Activated naive CD4-positive, alpha-beta T cell treated with anti-CD3 and anti-CD28 coated beads for 36 hours (primary cell): ENCODE results near the gene MXRA8. TPM values are rescaled to one million over a fixed set of nuclear protein-coding genes. Genes with fewer than 3 reads are reported as not detected.
"Not testable (repeated sequence)": the region's sequence is repeated elsewhere in the genome, so short reads cannot be mapped to it uniquely, and the experiment has no call there.

Source experiments
- CTCF ChIA-PET: fragments of 350-600 bp; sonication (Branson Sonifier 250); formaldehyde crosslinking; loops from one replicate; lab custom pipeline; 2021; ENCODE audit warnings: antibody characterized with exemption; lab: Charles Lee
- DNase-seq: peaks from one replicate; pipeline ENCODE4 v3.0.0-alpha.2; 2020
- H3K27ac Mint-ChIP-seq: one replicate; pipeline ENCODE4 v1.8.0; 2021; ENCODE audit warnings: mild to moderate bottlenecking, mixed read lengths
- H3K27me3 Mint-ChIP-seq: one replicate; pipeline ENCODE4 v1.8.0; 2021; ENCODE audit warnings: low read depth, mixed read lengths
- H3K36me3 Mint-ChIP-seq: one replicate; pipeline ENCODE4 v1.8.0; 2021; ENCODE audit warnings: low read depth, mixed read lengths
- H3K4me1 Mint-ChIP-seq: one replicate; pipeline ENCODE4 v1.8.0; 2021; ENCODE audit warnings: low read depth, mixed read lengths
- H3K4me3 Mint-ChIP-seq: one replicate; pipeline ENCODE4 v1.8.0; 2021; ENCODE audit warnings: mild to moderate bottlenecking, moderate library complexity, mixed read lengths
- H3K9me3 Mint-ChIP-seq: one replicate; pipeline ENCODE4 v1.8.0; 2021; ENCODE audit warnings: mixed read lengths
- intact Hi-C: fragments of 100-400 bp; cut with micrococcal nuclease; formaldehyde crosslinking; loops from one replicate; pipeline ENCODE4 v1.15.1; 2023
- total RNA-seq, 2 experiments: library from RNA; stranded (reverse); gene quantifications; one replicate each; pipeline ENCODE4 v1.2.3, GENCODE V29; 2021

The MXRA8 gene
- total RNA-seq, 2 experiments from 2014 or later, result 0.54 to 0.57 TPM

- no peak overlapping the region for H3K27ac Mint-ChIP-seq
- no peak for DNase-seq
- no peaks in the 10 kb centered on the region for H3K9me3 Mint-ChIP-seq
- H3K4me3 Mint-ChIP-seq, result no peak overlapping the region
- H3K27me3 Mint-ChIP-seq, result no peaks in the 10 kb centered on the region
- peaks cover 45% of the 10 kb centered on the region for H3K36me3 Mint-ChIP-seq
- intact Hi-C loops, result no loop called here
- CTCF ChIA-PET, result no interaction called here
- H3K4me1 Mint-ChIP-seq, result no peaks in the 10 kb centered on the region
Observed at GRCh38 chr1:1387098-1388077, 29.0 kb upstream of the MXRA8 start.

- CTCF ChIA-PET, result no interaction called here
- Mint-ChIP-seq H3K27ac (no peak overlapping the region), H3K4me1 (no peaks in the 10 kb centered on the region), H3K36me3 (peaks cover 36% of the 10 kb centered on the region), H3K4me3 (no peak overlapping the region), H3K9me3 (no peaks in the 10 kb centered on the region), H3K27me3 (no peaks in the 10 kb centered on the region)
- intact Hi-C loops, result no loop called here
- no peak for DNase-seq
Observed at GRCh38 chr1:1385931-1386330, 27.6 kb upstream of the MXRA8 start.

DNA sequence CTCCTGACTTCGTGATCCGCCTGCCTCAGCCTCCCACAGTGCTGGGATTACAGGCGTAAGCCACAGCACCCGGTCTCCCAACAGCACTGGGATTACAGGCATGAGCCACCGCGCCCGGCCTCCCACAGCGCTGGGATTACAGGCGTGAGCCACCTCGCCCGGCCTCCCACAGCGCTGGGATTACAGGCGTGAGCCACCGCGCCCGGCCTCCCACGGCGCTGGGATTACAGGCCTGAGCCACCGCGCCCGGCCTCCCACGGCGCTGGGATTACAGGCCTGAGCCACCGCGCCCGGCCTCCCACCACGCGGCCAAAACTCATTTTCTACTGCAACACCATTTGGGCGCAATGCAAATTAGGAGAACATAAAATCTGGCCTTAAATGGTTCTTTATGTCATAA is 27.0 kb upstream of the MXRA8 start:
- H3K9me3 Mint-ChIP-seq, intact Hi-C loops, DNase-seq, H3K4me1 Mint-ChIP-seq, CTCF ChIA-PET, H3K27ac Mint-ChIP-seq, H3K27me3 Mint-ChIP-seq, H3K4me3 Mint-ChIP-seq: not testable (repeated sequence)
- H3K36me3 Mint-ChIP-seq, result peaks cover 30% of the 10 kb centered on the region

DNA sequence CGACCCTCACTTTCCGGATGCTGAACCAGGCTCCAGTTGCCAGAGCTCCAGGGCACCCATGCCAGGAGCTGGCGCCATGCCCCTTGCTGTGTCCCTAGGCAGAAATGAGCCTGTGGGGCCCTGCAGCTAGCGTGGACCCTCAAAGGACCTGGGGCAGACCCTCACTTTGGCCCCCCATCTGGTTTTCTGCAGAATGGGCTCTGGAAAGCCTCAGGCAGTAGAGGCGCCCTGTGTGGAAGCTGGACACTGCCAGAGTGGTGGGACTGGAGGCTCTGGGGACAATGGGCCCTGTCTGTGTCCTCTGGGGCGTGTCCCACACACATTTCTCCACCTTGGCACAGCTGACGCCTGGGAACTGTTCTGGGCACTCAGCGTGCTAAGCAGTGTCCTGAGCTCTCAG is 22.9 kb upstream of the MXRA8 start:
- H3K4me1 Mint-ChIP-seq, result no peaks in the 10 kb centered on the region
- no peaks in the 10 kb centered on the region for H3K36me3 Mint-ChIP-seq
- no peaks in the 10 kb centered on the region for H3K27me3 Mint-ChIP-seq
- DNase-seq, result no peak
- intact Hi-C loops, result no loop called here
- H3K9me3 Mint-ChIP-seq, result no peaks in the 10 kb centered on the region
- H3K4me3 Mint-ChIP-seq, result no peak overlapping the region
- CTCF ChIA-PET, result interaction anchor here (1.1 kb wide), 1 partner anchor 21 kb away, joined by 3 read pairs; no protein-coding TSS in a partner anchor
- H3K27ac Mint-ChIP-seq, result no peak overlapping the region

DNA sequence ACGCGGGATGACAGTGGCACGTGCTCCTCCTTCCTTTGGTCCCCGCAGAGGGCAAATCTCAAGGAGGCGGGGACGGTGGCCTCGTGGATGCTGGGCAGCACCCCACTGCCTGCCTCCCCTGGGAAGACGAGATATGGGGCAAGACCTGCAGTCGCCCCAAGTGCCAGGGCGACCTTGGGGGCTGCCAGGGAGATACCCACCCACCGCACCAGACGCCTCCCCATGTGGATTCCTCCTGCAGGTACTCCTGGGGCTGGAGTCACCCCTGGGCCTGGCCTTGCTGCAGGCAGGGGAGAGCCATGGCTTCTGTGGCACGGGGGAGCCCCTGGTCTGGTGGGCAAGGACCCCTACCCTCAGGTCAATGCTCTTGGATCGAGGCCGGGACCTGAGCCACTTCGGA is 22.5 kb upstream of the MXRA8 start:
- Mint-ChIP-seq H3K4me1 (peaks cover 2% of the 10 kb centered on the region), H3K36me3 (no peaks in the 10 kb centered on the region), H3K27me3 (no peaks in the 10 kb centered on the region), H3K27ac (no peak overlapping the region), H3K4me3 (no peak overlapping the region), H3K9me3 (no peaks in the 10 kb centered on the region)
- CTCF ChIA-PET, result no interaction called here
- DNase-seq, result no peak
- intact Hi-C loops, result no loop called here

DNA sequence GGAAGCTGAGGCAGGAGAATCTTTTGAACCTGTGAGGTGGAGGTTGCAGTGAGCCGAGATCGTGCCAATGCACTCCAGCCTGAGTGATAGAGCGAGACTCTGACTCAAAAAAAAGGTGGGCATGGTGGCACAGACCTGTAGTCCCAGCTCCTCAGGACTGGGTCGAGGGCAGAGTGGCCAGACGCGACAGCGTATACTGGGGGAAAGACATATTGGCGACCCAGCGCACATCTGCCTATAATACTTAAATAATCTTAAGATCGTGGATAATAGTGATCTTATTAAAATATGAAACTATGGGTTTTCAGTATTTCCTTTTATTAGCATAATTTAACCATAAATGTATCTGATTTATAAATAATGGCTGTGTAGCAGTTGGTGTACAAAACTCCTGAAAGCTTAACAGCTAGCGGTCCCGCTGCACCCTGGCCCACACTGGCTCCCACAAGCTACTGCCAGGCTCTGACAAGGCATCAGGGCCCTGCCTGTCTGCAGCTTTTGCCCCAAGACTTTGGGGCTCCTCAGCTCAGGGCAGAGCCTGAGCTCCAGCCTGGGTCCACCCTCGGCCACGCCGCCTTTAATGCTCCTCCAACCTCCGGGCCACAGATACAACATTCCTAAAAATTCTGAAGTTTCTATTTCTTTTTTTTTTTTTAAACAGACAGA is 19.3 kb upstream of the MXRA8 start:
- CTCF ChIA-PET, result interaction anchor here (0.6 to 1.4 kb wide), 3 partner anchors 25 to 399 kb away, joined by 3 to 6 read pairs (median 4); no protein-coding TSS in a partner anchor
- no peak overlapping the region for H3K4me3 Mint-ChIP-seq
- DNase-seq, result no peak
- H3K4me1 Mint-ChIP-seq, result peaks cover 13% of the 10 kb centered on the region
- H3K27ac Mint-ChIP-seq, result no peak overlapping the region
- no peaks in the 10 kb centered on the region for H3K27me3 Mint-ChIP-seq
- H3K9me3 Mint-ChIP-seq, result no peaks in the 10 kb centered on the region
- peaks cover 1% of the 10 kb centered on the region for H3K36me3 Mint-ChIP-seq
- intact Hi-C loops, result no loop called here

DNA sequence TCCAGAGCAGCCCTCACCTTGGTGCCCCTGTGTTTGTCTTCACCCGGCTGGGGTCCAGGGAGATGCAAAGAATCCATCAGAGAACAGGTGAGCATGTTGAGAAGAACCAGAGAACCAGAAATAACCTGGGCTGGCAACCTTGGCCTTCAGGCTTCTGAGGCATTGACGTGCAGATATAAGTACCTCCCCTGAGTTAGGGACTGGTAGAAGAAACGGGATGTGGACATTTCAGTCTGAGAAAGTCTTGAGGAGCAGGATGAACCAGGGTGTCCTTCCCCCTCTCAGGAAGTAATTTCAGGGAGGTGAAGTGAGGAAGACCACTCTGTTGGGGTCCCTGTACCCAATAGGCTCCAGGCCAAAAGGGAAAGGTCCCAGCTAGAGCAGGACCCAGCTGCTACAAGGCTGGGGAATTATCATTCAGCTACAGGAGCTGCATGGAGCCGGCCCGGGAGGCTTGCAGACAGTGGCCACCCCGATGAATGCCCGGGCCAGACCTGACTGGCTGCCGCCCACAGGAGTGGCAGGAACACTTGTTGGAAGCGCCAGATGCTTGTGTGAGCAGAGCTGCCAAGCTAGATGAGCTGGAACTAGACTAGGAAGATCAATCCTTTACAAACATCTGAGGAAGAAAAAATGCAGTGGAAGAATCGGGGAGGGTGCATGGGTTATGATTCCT is 18.3 kb upstream of the MXRA8 start:
- CTCF ChIA-PET, result interaction anchor here (1.4 kb wide), 1 partner anchor 64 kb away, joined by 6 read pairs; no protein-coding TSS in a partner anchor
- Mint-ChIP-seq H3K9me3 (no peaks in the 10 kb centered on the region), H3K36me3 (peaks cover 1% of the 10 kb centered on the region), H3K27me3 (no peaks in the 10 kb centered on the region), H3K27ac (no peak overlapping the region), H3K4me3 (peak overlapping the region; percentile 89), H3K4me1 (peaks cover 18% of the 10 kb centered on the region)
- no peak for DNase-seq
- intact Hi-C loops, result no loop called here

DNA sequence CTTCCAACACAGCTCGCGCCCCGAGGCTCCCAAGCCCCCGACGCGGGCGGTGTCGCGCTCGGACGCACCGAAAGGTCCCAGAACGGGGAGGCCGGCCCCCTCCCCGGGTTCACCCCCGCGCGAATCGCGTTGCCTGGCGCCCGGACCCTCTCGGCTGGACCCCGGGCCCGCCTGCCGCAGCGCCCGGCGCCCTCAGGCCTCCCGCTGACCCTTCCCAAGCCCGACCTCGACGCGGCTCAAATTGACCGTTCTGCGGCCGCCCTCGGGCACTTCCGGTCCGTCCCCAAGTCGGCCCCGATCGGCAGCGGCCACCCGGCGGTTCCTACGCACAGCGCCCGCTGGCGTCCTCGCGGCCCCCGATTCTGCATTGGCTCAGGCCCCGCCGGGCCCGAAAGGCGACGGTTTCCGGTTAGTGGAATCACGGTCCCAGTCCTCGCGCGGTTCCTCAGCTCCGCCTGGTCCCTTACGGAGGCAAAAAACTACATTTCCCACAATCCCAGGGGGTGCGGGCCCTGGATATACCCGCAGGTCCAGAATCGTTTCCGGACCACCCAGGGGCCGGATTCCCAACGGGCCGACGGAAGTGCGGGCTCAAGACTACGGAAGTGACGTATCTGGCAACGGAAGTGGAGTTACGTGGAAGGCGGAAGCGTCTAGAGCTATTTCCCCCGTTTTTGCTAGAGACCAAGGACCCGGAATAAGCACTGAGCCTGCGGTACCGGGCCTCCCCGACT is 16.7 kb upstream of the MXRA8 start, which contains the start of gene AURKAIP1:
TSS of gene AURKAIP1 (minus strand) at position 279 of the 734 bp plus-strand sequence. CDS start 451 bp downstream, outside the sequence.
- no peaks in the 10 kb centered on the region for H3K9me3 Mint-ChIP-seq
- intact Hi-C loops, result loop anchor here (1.0 to 2.0 kb wide), 9 partner anchors 24 to 259 kb away; partner anchors contain the start of genes C1orf159, CCNL2, CPTP and DVL1
- peak within 1 kb of the TSS; percentile 89 for H3K4me3 Mint-ChIP-seq
- CTCF ChIA-PET, result interaction anchor here (1.3 kb wide), 2 partner anchors 20 to 27 kb away, joined by 3 read pairs; no protein-coding TSS in a partner anchor
- peaks cover 1% of the 10 kb centered on the region for H3K36me3 Mint-ChIP-seq
- H3K27me3 Mint-ChIP-seq, result no peaks in the 10 kb centered on the region
- H3K27ac Mint-ChIP-seq, result peak within 1 kb of the TSS; percentile 90
- DNase-seq, result peak; percentile 98
- H3K4me1 Mint-ChIP-seq, result peaks cover 25% of the 10 kb centered on the region

DNA sequence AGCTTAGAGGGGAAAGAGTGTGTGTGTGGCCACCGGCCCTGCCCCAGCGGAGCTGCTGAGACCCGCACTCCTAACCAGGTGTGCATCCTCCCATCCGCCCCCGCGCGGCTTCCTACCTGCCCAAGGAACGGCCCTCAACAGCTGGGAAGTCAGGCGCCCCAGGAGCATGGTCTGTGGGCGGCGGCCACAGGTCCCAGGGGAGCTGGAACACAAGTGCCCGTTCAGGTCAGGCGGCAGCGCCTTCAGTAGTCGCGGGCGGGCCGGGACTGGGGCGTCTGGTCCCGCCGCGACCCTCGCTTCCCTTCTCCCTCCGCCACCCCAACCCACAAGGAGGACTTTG is 16.2 kb upstream of the MXRA8 start:
- CTCF ChIA-PET, result interaction anchor here (1.3 kb wide), 1 partner anchor 26 kb away, joined by 3 read pairs; no protein-coding TSS in a partner anchor
- peaks cover 1% of the 10 kb centered on the region for H3K36me3 Mint-ChIP-seq

GRCh38 chr1:1373815-1374588 is 15.6 kb upstream of the MXRA8 start:
- Mint-ChIP-seq H3K4me1 (peaks cover 25% of the 10 kb centered on the region), H3K36me3 (peaks cover 1% of the 10 kb centered on the region), H3K27me3 (no peaks in the 10 kb centered on the region), H3K27ac (peak overlapping the region; percentile 68), H3K4me3 (peak overlapping the region; percentile 89), H3K9me3 (no peaks in the 10 kb centered on the region)
- intact Hi-C loops, result loop anchor here (2.0 kb wide), 1 partner anchor 49 kb away; the partner anchor contains the start of genes CPTP and INTS11
- CTCF ChIA-PET, result no interaction called here
- DNase-seq, result no peak

More for the DNA sequence above, 16.2 kb upstream of the MXRA8 start:
- Mint-ChIP-seq H3K4me3 (peak overlapping the region; percentile 89), H3K4me1 (peaks cover 25% of the 10 kb centered on the region), H3K27me3 (no peaks in the 10 kb centered on the region), H3K9me3 (no peaks in the 10 kb centered on the region), H3K27ac (peak overlapping the region; percentile 68)
- no peak for DNase-seq
- intact Hi-C loops, result loop anchor here (2.0 kb wide), 1 partner anchor 50 kb away; the partner anchor contains the start of genes CPTP and INTS11
